ENCODE results near the gene RIGI. TPM values are rescaled to one million over a fixed set of nuclear protein-coding genes. Genes with fewer than 3 reads are reported as not detected.

Gene RIGI
- polyA plus RNA-seq, 2 of the 4 experiments (the other 2 are of a cell fraction), result 4.1 to 4.8 TPM

DNA sequence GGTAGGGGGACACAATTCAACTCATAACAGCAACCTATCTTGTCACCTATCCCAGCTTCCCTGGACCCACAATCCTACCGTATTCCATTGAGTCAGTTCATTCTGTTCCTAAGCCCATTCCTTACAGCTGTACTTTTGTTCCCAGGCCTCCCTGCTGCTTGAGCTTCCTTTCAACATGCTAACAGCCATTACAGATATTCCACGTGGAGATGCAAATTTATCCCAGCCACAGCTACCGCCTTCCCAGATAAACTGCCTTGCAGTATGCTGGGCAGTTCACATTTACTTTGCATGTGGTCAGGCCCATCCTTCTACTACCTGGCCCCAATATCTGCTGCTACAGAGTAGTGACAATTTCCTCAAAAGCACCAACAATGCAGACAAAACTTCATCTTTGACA is 23.0 kb downstream of the RIGI start:
- no peak overlapping the region for H3K4me3 ChIP-seq
- DNase-seq (ENCODE audit: low read depth in 1 of 2, low spot score in 1 of 2) (no peak), FAIRE-seq (no peak), ATAC-seq (no peak)
- no peak overlapping the region for H3K4me2 ChIP-seq
- H3K9me3 ChIP-seq, result no peaks in the 10 kb centered on the region
- ChIA-PET POLR2A (no interaction called here), CTCF (interaction anchor here (1.1 to 2.1 kb wide), 2 partner anchors 23 to 124 kb away, joined by 5 read pairs; partner anchors contain the start of gene RIGI)
- 87% methylated on average over 3 of the region's 3 CpGs for WGBS (ENCODE audit: missing lambda C conversion rate)
- TF ChIP-seq BHLHE40 (IDR thresholded peaks at IDR 0.05; ENCODE audit: low read depth, low read length), result no peak
- TF ChIP-seq, protein P1, sequence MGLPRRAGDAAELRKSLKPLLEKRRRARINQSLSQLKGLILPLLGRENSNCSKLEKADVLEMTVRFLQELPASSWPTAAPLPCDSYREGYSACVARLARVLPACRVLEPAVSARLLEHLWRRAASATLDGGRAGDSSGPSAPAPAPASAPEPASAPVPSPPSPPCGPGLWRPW (IDR thresholded peaks at IDR 0.05), result no peak
- no peak for TF ChIP-seq HDAC2 (IDR thresholded peaks at IDR 0.05)
- no peak for TF ChIP-seq CBX8 (IDR thresholded peaks at IDR 0.05)
- TF ChIP-seq CEBPB (IDR thresholded peaks at IDR 0.05), result no peak
- TF ChIP-seq, protein P2, sequence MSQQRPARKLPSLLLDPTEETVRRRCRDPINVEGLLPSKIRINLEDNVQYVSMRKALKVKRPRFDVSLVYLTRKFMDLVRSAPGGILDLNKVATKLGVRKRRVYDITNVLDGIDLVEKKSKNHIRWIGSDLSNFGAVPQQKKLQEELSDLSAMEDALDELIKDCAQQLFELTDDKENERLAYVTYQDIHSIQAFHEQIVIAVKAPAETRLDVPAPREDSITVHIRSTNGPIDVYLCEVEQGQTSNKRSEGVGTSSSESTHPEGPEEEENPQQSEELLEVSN (IDR thresholded peaks at IDR 0.05; ENCODE audit: borderline replicate concordance, low read depth), result no peak
- no peak for TF ChIP-seq HEYL (CRISPR knock-in tag; IDR thresholded peaks at IDR 0.05)
- no peak for TF ChIP-seq TFCP2L1 (CRISPR knock-in tag; IDR thresholded peaks at IDR 0.05)
- no peak for TF ChIP-seq RFX5 (IDR thresholded peaks at IDR 0.05)
- no peak for TF ChIP-seq ZNF302 (CRISPR knock-in tag; IDR thresholded peaks at IDR 0.05)
- TF ChIP-seq POLR2AphosphoS2 (conservative IDR thresholded peaks at IDR 0.05; ENCODE audit: low read length), result no peak
- peak overlapping the region in 1 of 2 experiments; percentile 30; a peak in 1 of 6 replicates for H3K27ac ChIP-seq
- H3K4me1 ChIP-seq, result peaks cover 16% of the 10 kb centered on the region; the same call in 2 of the 3 replicates

DNA sequence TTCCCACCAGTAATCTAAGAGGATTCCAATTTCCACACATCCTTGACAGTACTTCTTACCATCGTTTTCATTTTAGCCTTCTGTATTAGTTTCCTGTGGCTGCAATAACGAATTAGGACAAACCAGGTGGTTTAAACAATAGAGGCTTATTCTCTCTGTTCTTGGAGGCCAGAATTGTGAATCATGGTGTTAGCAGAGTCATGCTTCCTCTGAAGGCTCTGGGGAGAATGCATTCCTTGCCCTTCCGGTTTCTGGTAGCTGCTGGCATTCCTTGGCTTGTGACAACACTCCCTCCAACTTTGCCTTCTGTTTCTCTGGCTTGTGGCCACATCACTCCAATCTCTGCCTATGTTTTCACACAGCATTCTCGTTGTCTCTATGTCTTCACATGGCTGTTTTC is 23.5 kb downstream of the RIGI start:
- peaks cover 16% of the 10 kb centered on the region; the same call in 2 of the 3 replicates for H3K4me1 ChIP-seq
- FAIRE-seq (no peak), DNase-seq (ENCODE audit: low read depth in 1 of 2, low spot score in 1 of 2) (peak in 1 of 2 experiments; percentile 53), ATAC-seq (peak; percentile 62 to 79; a peak in 5 of 6 replicates)
- no peak overlapping the region for H3K4me3 ChIP-seq
- H3K27ac ChIP-seq, result peak overlapping the region in 1 of 2 experiments; percentile 30; a peak in 1 of 6 replicates
- ChIA-PET POLR2A (no interaction called here), CTCF (interaction anchor here (1.1 to 2.1 kb wide), 2 partner anchors 23 to 123 kb away, joined by 5 read pairs; partner anchors contain the start of gene RIGI)
- WGBS (ENCODE audit: missing lambda C conversion rate), result 16% methylated on average over 3 of the region's 4 CpGs
- no peak for TF ChIP-seq RARB (CRISPR knock-in tag; IDR thresholded peaks at IDR 0.05)
- no peak for TF ChIP-seq CBX8 (IDR thresholded peaks at IDR 0.05)
- TF ChIP-seq HEYL (CRISPR knock-in tag; IDR thresholded peaks at IDR 0.05), result no peak
- TF ChIP-seq, protein P3, sequence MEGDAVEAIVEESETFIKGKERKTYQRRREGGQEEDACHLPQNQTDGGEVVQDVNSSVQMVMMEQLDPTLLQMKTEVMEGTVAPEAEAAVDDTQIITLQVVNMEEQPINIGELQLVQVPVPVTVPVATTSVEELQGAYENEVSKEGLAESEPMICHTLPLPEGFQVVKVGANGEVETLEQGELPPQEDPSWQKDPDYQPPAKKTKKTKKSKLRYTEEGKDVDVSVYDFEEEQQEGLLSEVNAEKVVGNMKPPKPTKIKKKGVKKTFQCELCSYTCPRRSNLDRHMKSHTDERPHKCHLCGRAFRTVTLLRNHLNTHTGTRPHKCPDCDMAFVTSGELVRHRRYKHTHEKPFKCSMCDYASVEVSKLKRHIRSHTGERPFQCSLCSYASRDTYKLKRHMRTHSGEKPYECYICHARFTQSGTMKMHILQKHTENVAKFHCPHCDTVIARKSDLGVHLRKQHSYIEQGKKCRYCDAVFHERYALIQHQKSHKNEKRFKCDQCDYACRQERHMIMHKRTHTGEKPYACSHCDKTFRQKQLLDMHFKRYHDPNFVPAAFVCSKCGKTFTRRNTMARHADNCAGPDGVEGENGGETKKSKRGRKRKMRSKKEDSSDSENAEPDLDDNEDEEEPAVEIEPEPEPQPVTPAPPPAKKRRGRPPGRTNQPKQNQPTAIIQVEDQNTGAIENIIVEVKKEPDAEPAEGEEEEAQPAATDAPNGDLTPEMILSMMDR (IDR thresholded peaks at IDR 0.05), result no peak
- TF ChIP-seq, protein P4, sequence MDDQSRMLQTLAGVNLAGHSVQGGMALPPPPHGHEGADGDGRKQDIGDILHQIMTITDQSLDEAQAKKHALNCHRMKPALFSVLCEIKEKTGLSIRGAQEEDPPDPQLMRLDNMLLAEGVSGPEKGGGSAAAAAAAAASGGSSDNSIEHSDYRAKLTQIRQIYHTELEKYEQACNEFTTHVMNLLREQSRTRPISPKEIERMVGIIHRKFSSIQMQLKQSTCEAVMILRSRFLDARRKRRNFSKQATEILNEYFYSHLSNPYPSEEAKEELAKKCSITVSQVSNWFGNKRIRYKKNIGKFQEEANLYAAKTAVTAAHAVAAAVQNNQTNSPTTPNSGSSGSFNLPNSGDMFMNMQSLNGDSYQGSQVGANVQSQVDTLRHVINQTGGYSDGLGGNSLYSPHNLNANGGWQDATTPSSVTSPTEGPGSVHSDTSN (IDR thresholded peaks at IDR 0.05), result no peak
- TF ChIP-seq TFCP2L1 (CRISPR knock-in tag; IDR thresholded peaks at IDR 0.05), result no peak
- no peak for TF ChIP-seq MAZ (IDR thresholded peaks at IDR 0.05; ENCODE audit: borderline replicate concordance, low read depth, low read length)
- TF ChIP-seq PHF8 (IDR thresholded peaks at IDR 0.05; ENCODE audit: borderline replicate concordance, low read depth), result no peak
- H3K4me2 ChIP-seq, result no peak overlapping the region
- no peaks in the 10 kb centered on the region for H3K9me3 ChIP-seq

DNA sequence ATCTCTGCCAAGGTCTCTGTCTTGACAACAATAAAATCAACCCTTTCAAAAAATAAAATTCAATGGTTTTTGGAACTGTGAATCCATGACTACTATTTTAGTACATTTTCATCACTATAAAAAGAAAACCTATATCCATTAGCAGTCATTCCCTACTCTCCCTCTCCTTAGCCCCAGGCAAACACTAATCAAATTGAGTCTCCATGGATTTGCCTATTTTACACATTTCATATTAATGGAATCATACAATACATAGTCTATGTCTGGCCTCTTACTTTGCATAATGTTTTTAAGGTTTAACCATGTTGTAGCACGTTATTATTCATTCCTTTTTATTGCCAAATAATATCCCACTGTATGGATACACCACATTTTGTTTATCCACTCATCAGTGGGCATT is 24.1 kb downstream of the RIGI start:
- Histone ChIP-seq H3K9me3 (no peaks in the 10 kb centered on the region), H3K4me3 (no peak overlapping the region), H3K4me1 (peaks cover 16% of the 10 kb centered on the region; the same call in 2 of the 3 replicates), H3K27ac (no peak overlapping the region), H3K4me2 (no peak overlapping the region)
- POLR2A ChIA-PET, result interaction anchor here (0.6 kb wide), 1 partner anchor 30 kb away, joined by 4 read pairs; no protein-coding TSS in a partner anchor
- CTCF ChIA-PET, result interaction anchor here (1.1 kb wide), 1 partner anchor 24 kb away, joined by 5 read pairs; the partner anchor contains the start of gene RIGI
- 82% methylated on average over 1 of the region's 1 CpG for WGBS (ENCODE audit: missing lambda C conversion rate)
- no peak for TF ChIP-seq HOXB5 (CRISPR knock-in tag; IDR thresholded peaks at IDR 0.05)
- TF ChIP-seq, protein P5, sequence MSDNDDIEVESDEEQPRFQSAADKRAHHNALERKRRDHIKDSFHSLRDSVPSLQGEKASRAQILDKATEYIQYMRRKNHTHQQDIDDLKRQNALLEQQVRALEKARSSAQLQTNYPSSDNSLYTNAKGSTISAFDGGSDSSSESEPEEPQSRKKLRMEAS (IDR thresholded peaks at IDR 0.05), result no peak
- no peak for TF ChIP-seq CHD4 (IDR thresholded peaks at IDR 0.05; ENCODE audit: borderline replicate concordance)
- FAIRE-seq (no peak), DNase-seq (ENCODE audit: low read depth in 1 of 2, low spot score in 1 of 2) (no peak), ATAC-seq (no peak)

All from A549 (cell line).